ENCODE measurements around the gene TLE4. TPM values are rescaled to one million over a fixed set of nuclear protein-coding genes. Genes with fewer than 3 reads are reported as not detected.
A peak's percentile ranks its signal among the peaks of the same experiment; 100 is the strongest.

The TLE4 gene
- total RNA-seq, 4 donors from 2014 or later, result 26.1 to 85.0 (median 43.0) TPM

DNA sequence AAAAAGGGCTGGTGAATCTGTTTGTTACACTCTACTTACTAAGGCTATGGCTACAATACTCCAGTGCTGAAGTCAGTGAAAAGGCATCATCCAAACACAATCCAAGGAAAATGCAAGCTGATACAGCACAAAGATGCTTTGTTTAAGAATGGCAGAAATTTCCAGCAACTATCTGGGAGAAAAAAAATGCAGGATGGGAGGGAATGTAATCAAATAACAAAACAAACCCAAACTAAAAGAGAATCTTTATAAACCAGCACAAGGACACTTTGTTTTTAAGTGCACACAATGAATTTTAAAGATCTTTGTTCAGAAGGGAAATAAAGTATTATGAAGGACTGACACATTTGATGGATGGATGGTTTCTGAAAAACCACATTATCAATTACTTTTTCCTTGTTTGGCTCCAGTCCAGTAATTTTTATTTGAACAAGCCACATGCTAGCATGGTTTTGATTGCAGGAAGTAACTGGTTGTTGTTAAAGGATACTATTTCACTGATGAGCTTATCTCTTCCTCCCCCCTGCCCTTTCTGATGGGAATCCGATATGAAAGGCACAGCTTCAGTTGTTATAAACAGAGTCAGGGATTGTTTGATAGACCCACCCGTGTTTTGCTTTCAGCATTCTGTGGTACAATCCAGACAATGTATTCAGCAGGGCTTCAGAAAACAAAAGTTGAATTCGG is 12.1 kb upstream of the TLE4 start:
- Histone ChIP-seq H3K4me3 (no peak overlapping the region), H3K27ac (no peak overlapping the region), H3K4me1 (no peaks in the 10 kb centered on the region), H3K36me3 (no peaks in the 10 kb centered on the region), H3K9me3 (no peaks in the 10 kb centered on the region), H3K27me3 (no peaks in the 10 kb centered on the region)
- no peak for DNase-seq
- TF ChIP-seq, protein P1, sequence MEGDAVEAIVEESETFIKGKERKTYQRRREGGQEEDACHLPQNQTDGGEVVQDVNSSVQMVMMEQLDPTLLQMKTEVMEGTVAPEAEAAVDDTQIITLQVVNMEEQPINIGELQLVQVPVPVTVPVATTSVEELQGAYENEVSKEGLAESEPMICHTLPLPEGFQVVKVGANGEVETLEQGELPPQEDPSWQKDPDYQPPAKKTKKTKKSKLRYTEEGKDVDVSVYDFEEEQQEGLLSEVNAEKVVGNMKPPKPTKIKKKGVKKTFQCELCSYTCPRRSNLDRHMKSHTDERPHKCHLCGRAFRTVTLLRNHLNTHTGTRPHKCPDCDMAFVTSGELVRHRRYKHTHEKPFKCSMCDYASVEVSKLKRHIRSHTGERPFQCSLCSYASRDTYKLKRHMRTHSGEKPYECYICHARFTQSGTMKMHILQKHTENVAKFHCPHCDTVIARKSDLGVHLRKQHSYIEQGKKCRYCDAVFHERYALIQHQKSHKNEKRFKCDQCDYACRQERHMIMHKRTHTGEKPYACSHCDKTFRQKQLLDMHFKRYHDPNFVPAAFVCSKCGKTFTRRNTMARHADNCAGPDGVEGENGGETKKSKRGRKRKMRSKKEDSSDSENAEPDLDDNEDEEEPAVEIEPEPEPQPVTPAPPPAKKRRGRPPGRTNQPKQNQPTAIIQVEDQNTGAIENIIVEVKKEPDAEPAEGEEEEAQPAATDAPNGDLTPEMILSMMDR (IDR thresholded peaks at IDR 0.05), result no peak
- TF ChIP-seq POLR2A (IDR thresholded peaks at IDR 0.05), result no peak

DNA sequence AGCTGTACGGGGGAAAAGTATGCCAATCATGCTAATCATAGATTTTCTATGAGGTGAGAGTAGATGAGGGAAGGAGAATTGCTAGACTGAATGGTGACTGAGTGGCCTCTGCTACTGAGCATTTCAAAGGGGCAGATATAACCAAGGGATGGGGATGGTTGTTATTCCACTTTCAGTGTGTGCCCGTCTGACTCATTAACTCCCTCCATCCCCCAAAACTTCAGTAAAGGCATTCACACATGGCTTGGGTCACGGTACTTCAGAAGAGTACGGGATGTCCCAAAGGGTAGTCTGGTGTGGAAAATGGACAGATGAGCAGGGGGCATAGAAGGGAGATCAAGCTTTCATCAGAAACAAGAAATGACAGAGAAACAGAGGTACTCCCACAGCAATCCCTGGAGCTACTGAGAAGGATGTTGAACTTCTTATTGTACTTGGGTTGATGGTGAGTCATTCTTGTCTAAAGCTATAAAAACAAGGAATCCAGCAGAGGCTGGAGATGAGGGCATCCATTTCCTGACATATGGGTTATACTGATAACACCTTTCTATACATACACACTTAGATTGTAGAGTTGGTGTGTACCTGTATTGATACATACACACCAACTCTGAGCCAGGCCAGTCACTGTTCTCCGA is 8.9 kb upstream of the TLE4 start:
- H3K4me3 ChIP-seq, result no peak overlapping the region
- H3K4me1 ChIP-seq, result no peaks in the 10 kb centered on the region
- H3K27me3 ChIP-seq, result no peaks in the 10 kb centered on the region
- no peak overlapping the region for H3K27ac ChIP-seq
- TF ChIP-seq, protein P1 (IDR thresholded peaks at IDR 0.05), result no peak
- no peak for TF ChIP-seq POLR2A (IDR thresholded peaks at IDR 0.05)
- no peak for DNase-seq
- H3K9me3 ChIP-seq, result no peaks in the 10 kb centered on the region
- no peaks in the 10 kb centered on the region for H3K36me3 ChIP-seq

DNA sequence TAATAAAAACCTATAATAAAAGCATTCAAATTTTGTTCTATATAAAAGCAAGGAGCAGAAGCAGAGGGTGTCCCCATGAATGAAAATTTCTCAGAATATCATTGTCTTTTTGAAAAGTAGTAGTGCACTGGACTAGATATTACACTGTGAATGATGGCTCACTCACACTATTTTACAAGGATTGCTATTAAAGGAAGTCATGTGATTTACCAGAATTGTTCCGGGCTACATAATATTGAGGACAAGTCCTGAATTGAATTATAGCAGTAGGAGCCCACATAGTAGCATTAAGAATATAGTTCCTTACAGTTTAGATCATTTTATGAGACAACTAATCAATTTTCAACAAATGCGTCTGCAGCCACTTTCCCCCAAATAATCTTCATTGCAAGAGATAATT is 7.7 kb upstream of the TLE4 start:
- Histone ChIP-seq H3K36me3 (no peaks in the 10 kb centered on the region), H3K27me3 (no peaks in the 10 kb centered on the region), H3K27ac (no peak overlapping the region), H3K4me1 (no peaks in the 10 kb centered on the region), H3K9me3 (no peaks in the 10 kb centered on the region), H3K4me3 (no peak overlapping the region)
- DNase-seq, result no peak
- no peak for TF ChIP-seq POLR2A (IDR thresholded peaks at IDR 0.05)
- TF ChIP-seq, protein P1 (IDR thresholded peaks at IDR 0.05), result no peak

DNA sequence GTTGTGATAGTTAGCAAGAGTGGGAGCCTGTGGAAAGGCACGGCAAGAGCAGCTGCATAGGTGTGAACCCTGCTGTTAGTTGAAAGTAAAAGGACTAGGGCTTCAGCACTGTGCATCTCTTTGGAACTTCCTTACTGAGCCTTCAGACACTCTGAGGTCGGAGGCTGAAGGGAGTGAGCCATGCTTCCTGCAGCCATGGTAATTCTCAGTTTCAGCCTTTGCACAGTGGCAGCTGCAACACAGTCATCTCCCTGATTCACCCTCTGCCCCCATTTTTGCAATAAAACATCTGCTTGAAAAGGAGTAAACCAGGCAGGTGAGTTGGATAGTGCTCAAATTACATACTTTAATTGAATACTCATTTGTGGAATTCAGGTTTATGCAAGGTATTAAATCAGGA is 6.5 kb upstream of the TLE4 start:
- DNase-seq, result no peak
- Histone ChIP-seq H3K27ac (no peak overlapping the region), H3K4me3 (no peak overlapping the region), H3K36me3 (no peaks in the 10 kb centered on the region), H3K4me1 (peaks cover 0 to 5% (median 3%) of the 10 kb centered on the region in 4 donors), H3K27me3 (no peaks in the 10 kb centered on the region), H3K9me3 (no peaks in the 10 kb centered on the region)
- TF ChIP-seq POLR2A (IDR thresholded peaks at IDR 0.05), result no peak
- TF ChIP-seq, protein P1 (IDR thresholded peaks at IDR 0.05), result no peak

DNA sequence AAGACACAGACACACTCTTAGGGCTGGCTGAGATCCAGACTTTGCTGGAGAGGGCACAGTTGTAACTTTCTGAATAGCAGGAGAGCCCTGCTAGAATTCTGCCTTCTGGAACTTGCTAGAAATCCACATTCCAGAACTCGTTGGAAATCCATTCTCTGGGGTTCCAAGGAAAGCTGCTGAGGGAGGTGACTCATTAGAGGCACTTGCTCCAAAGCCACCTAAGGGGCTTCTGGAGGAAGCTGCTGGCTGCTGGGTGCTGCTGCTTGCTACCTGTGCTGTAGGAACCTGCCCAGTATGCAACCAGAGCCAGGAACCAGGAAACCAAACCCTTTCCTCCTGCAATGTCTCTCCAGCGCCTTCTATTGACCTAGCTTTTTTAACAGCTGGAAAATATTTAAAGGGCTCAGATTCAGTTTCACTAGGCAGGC is 4.1 kb upstream of the TLE4 start:
- no peak for DNase-seq
- Histone ChIP-seq H3K4me3 (no peak overlapping the region), H3K36me3 (no peaks in the 10 kb centered on the region), H3K4me1 (peaks cover 0 to 11% (median 8%) of the 10 kb centered on the region in 4 donors), H3K9me3 (no peaks in the 10 kb centered on the region), H3K27me3 (no peaks in the 10 kb centered on the region), H3K27ac (no peak overlapping the region)
- TF ChIP-seq, protein P1 (IDR thresholded peaks at IDR 0.05), result peak in 1 of 6 experiments; percentile 17
- TF ChIP-seq POLR2A (IDR thresholded peaks at IDR 0.05), result no peak

All from Peyer's patch (tissue), 4 donors.